Measurements from ENCODE around the gene RABEPK.

GRCh38 chr9:125183054-125183453, 17.3 kb upstream of the RABEPK start:
- TF ChIP-seq, protein P1, sequence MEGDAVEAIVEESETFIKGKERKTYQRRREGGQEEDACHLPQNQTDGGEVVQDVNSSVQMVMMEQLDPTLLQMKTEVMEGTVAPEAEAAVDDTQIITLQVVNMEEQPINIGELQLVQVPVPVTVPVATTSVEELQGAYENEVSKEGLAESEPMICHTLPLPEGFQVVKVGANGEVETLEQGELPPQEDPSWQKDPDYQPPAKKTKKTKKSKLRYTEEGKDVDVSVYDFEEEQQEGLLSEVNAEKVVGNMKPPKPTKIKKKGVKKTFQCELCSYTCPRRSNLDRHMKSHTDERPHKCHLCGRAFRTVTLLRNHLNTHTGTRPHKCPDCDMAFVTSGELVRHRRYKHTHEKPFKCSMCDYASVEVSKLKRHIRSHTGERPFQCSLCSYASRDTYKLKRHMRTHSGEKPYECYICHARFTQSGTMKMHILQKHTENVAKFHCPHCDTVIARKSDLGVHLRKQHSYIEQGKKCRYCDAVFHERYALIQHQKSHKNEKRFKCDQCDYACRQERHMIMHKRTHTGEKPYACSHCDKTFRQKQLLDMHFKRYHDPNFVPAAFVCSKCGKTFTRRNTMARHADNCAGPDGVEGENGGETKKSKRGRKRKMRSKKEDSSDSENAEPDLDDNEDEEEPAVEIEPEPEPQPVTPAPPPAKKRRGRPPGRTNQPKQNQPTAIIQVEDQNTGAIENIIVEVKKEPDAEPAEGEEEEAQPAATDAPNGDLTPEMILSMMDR (IDR thresholded peaks at IDR 0.05), result no peak
- TF ChIP-seq POLR2A (IDR thresholded peaks at IDR 0.05) (no peak), EP300 (IDR thresholded peaks at IDR 0.05) (no peak), POLR2AphosphoS5 (IDR thresholded peaks at IDR 0.05) (no peak)

Data from suprapubic skin (tissue), 4 donors.